ENCODE data around the gene PLPPR3. TPM values are rescaled to one million over a fixed set of nuclear protein-coding genes. Genes with fewer than 3 reads are reported as not detected.

Gene PLPPR3
- total and polyA plus RNA-seq, 10 donors, result 0.03 to 0.79 (median 0.42) TPM; not detected in 4

- no peak for DNase-seq
- peaks cover 21 to 100% (median 97%) of the 10 kb centered on the region in 6 donors for H3K36me3 ChIP-seq
- H3K4me1 ChIP-seq, result peaks cover 5 to 63% (median 27%) of the 10 kb centered on the region in 6 donors
- WGBS, 5 donors, result 88 to 96% (median 93%) methylated on average over 16 to 26 of the region's 26 CpGs
- H3K9me3 ChIP-seq, result peaks cover 0 to 3% (median 0%) of the 10 kb centered on the region in 8 donors
- H3K4me3 ChIP-seq, result no peak overlapping the region
- TF ChIP-seq POLR2A (IDR thresholded peaks at IDR 0.05) (no peak), POLR2AphosphoS5 (IDR thresholded peaks at IDR 0.05) (peak; percentile 38 to 74 (median 48))
- intact Hi-C loops (cut with DNase I; ENCODE audit: low total_unique reads), result no loop called here
- no peak overlapping the region for H3K27ac ChIP-seq
- H3K27me3 ChIP-seq (replicated peaks in 1 of 7), result no peaks in the 10 kb centered on the region
Observed at GRCh38 chr19:808423-808775, 13.4 kb downstream of the PLPPR3 start.

DNA sequence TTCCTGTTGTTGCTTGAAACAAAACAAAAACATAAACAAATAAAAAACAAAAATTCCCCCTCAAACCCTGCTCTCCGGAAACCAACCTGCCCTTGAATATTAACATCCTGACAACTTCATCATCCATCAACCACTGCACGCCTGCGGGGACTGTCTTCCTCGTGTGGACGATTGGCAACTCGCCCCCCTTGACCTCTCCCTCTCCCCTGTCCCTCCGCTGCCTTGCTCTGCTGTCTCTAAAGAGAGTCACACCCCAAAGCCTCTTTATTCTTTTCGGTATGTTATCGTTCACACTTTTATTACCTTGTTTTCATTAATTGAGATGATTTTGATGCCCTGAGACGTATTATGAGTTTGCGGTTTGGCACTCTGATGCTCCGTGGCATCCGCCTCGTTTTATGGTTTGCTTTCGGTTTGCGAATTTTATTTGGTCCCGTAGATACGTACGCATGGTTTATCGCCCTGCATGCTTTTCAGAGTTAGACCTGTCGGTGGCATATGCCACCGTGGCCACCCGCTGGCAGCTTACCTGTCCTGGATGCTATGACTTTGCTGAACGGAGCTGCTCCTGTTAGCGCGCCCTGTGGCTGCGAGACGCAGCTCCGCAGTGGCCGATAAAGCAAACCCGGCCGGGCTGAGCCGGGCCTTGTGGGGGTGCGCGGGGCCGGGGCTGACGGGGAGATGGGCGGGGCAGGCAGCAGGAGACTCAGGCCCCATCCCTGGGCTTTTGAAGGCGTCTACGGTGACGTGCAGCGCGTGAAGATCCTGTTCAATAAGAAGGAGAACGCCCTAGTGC lies 13.9 kb downstream of the PLPPR3 start:
- Histone ChIP-seq H3K4me3 (no peak overlapping the region), H3K27ac (no peak overlapping the region), H3K36me3 (peaks cover 21 to 100% (median 95%) of the 10 kb centered on the region in 6 donors), H3K4me1 (peaks cover 10 to 69% (median 32%) of the 10 kb centered on the region in 6 donors), H3K9me3 (peaks cover 0 to 3% (median 0%) of the 10 kb centered on the region in 8 donors), H3K27me3 (replicated peaks in 1 of 7) (no peaks in the 10 kb centered on the region)
- TF ChIP-seq POLR2AphosphoS5 (IDR thresholded peaks at IDR 0.05) (peak in 2 of 3 donors; percentile 19 to 56), POLR2A (IDR thresholded peaks at IDR 0.05) (no peak)
- TF ChIP-seq, protein P1, sequence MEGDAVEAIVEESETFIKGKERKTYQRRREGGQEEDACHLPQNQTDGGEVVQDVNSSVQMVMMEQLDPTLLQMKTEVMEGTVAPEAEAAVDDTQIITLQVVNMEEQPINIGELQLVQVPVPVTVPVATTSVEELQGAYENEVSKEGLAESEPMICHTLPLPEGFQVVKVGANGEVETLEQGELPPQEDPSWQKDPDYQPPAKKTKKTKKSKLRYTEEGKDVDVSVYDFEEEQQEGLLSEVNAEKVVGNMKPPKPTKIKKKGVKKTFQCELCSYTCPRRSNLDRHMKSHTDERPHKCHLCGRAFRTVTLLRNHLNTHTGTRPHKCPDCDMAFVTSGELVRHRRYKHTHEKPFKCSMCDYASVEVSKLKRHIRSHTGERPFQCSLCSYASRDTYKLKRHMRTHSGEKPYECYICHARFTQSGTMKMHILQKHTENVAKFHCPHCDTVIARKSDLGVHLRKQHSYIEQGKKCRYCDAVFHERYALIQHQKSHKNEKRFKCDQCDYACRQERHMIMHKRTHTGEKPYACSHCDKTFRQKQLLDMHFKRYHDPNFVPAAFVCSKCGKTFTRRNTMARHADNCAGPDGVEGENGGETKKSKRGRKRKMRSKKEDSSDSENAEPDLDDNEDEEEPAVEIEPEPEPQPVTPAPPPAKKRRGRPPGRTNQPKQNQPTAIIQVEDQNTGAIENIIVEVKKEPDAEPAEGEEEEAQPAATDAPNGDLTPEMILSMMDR (IDR thresholded peaks at IDR 0.05 in 8 of 11, conservative IDR thresholded peaks at IDR 0.05 in 3 of 11), result no peak
- WGBS, 5 donors, result 87 to 93% (median 90%) methylated on average over 37 to 44 of the region's 44 CpGs
- intact Hi-C loops (cut with DNase I; ENCODE audit: low total_unique reads), result no loop called here
- no peak for DNase-seq

DNA sequence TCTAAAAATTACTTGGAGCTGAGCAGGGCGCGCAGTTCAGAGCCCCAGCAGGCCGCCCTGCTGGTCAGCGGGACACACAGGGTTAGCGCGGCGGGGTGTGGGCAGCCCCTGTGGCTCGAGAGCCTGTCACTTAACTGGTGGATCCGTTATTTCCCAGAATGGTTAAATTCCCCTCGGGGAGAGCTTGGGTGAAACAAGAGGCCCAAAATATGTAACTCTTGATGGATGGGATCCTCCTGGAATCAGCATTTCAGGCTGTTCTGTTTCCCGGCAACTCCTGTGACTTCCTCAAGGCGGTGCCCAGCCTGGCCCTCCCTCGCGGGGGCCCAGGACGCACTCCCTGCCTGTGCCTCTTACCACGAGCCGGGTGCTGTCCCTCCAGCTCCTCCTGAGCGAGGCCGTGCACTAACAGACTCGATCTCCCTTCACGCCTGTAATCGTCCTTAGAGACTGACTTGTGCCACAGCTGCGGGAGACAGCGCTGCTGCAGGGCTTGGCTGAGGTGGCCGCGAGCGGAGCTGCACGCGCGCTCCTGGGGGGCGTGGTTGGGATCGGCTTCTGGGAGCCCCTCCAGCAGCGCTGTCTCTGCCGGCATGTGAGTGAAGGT lies 14.8 kb downstream of the PLPPR3 start:
- peaks cover 17 to 78% (median 41%) of the 10 kb centered on the region in 6 donors for H3K4me1 ChIP-seq
- no peaks in the 10 kb centered on the region for H3K27me3 ChIP-seq (replicated peaks in 1 of 7)
- WGBS, 5 donors, result 83 to 90% (median 85%) methylated on average over 30 to 34 of the region's 34 CpGs
- intact Hi-C loops (cut with DNase I; ENCODE audit: low total_unique reads), result no loop called here
- H3K9me3 ChIP-seq, result no peaks in the 10 kb centered on the region
- TF ChIP-seq POLR2AphosphoS5 (IDR thresholded peaks at IDR 0.05) (peak; percentile 24 to 68 (median 44)), POLR2A (IDR thresholded peaks at IDR 0.05) (no peak)
- peaks cover 21 to 100% (median 92%) of the 10 kb centered on the region in 6 donors for H3K36me3 ChIP-seq
- no peak for DNase-seq
- H3K4me3 ChIP-seq, result no peak overlapping the region
- peak overlapping the region in 1 of 8 donors; percentile 13 for H3K27ac ChIP-seq

DNA sequence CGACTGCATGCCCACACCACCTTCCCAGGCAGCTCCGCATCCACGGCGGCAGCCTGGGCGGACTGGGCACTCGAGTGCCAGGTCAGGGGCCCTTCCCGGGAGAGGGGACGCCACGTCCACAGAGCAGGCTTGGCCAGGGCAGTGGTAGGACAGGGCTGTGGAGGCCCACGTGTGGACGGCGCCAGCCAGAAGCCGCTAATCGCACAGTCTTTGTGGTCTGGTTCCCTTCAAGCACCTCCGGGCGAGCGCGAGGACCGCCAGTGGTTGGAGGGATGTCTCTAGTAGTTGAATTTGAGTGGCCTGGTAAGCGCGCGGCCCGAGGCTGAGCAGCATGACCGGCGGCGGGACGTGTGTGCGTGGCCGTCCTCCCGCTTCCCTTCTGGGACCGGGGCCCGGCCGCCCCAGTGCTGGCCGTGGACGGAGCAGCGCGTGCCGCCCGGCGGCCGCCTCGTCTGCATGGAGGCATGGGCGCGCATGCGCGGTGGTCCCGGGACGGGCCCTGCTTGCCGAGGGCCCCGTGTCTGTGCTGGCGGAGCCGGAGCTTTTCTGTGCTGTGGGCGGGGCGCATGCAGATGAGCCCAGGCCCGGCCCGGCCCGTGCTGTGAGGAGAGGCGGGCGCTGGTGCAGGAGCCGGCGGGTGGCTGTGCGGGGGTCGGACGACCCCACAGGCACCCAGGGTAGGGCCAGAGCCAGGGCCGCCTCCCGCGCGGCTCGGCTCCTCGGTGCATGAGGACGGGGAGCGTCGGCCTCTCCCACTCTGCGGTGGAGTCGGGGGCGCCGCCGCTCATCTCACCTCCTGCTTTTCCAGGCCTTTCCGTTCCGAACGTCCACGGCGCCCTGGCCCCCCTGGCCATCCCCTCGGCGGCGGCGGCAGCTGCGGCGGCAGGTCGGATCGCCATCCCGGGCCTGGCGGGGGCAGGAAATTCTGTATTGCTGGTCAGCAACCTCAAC lies 15.9 kb downstream of the PLPPR3 start:
- 92 to 95% (median 94%) methylated on average over 48 to 93 of the region's 93 CpGs for WGBS, 5 donors
- Histone ChIP-seq H3K9me3 (no peaks in the 10 kb centered on the region), H3K4me1 (peaks cover 28 to 89% (median 52%) of the 10 kb centered on the region in 6 donors), H3K36me3 (peaks cover 16 to 100% (median 81%) of the 10 kb centered on the region in 6 donors), H3K27me3 (replicated peaks in 1 of 7) (no peaks in the 10 kb centered on the region), H3K27ac (no peak overlapping the region), H3K4me3 (no peak overlapping the region)
- TF ChIP-seq POLR2AphosphoS5 (IDR thresholded peaks at IDR 0.05), result peak in 2 of 3 donors; percentile 9 to 39
- no peak for TF ChIP-seq POLR2A (IDR thresholded peaks at IDR 0.05)
- TF ChIP-seq, protein P1 (IDR thresholded peaks at IDR 0.05 in 8 of 11, conservative IDR thresholded peaks at IDR 0.05 in 3 of 11), result peak in 1 of 11 experiments; percentile 1
- intact Hi-C loops (cut with DNase I; ENCODE audit: low total_unique reads), result no loop called here
- no peak for DNase-seq
